ENCODE results near the gene APOL1. TPM values are rescaled to one million over a fixed set of nuclear protein-coding genes. Genes with fewer than 3 reads are reported as not detected.

APOL1 gene
- total RNA-seq, 6 donors from 2014 or later, result 31.9 to 90.5 (median 52.0) TPM

- no peak for DNase-seq
- 55 to 65% methylated on average over 9 of the region's 9 CpGs for WGBS, 2 donors
Observed at GRCh38 chr22:36220451-36220921, 32.4 kb upstream of the APOL1 start.

GRCh38 chr22:36221799-36222751, 30.9 kb upstream of the APOL1 start:
- Histone ChIP-seq H3K9me3 (no peaks in the 10 kb centered on the region), H3K4me3 (no peak overlapping the region), H3K27ac (no peak overlapping the region), H3K27me3 (no peaks in the 10 kb centered on the region), H3K4me1 (peaks cover 2 to 12% (median 4%) of the 10 kb centered on the region in 4 donors), H3K36me3 (peaks cover 0 to 8% (median under 1%) of the 10 kb centered on the region in 4 donors)
- TF ChIP-seq CTCF (IDR thresholded peaks at IDR 0.05) (peak; percentile 53 to 63 (median 56)), EP300 (IDR thresholded peaks at IDR 0.05) (no peak)
- WGBS, 2 donors, result 14 to 17% methylated on average over 7 of the region's 7 CpGs
- DNase-seq (peak in 1 of 2 donors; percentile 51), ATAC-seq (ENCODE audit: low FRiP score in 2 of 2) (peak; percentile 63 to 77)

More at GRCh38 chr22:36220451-36220921, 32.4 kb upstream of the APOL1 start:
- Histone ChIP-seq H3K27me3 (no peaks in the 10 kb centered on the region), H3K4me1 (peaks cover 2 to 12% (median 4%) of the 10 kb centered on the region in 4 donors), H3K36me3 (no peaks in the 10 kb centered on the region), H3K27ac (peak overlapping the region in 2 of 4 donors; percentile 5 to 22), H3K4me3 (no peak overlapping the region), H3K9me3 (no peaks in the 10 kb centered on the region)
- TF ChIP-seq EP300 (IDR thresholded peaks at IDR 0.05) (no peak), POLR2A (IDR thresholded peaks at IDR 0.05) (no peak), POLR2AphosphoS5 (IDR thresholded peaks at IDR 0.05) (no peak), CTCF (IDR thresholded peaks at IDR 0.05) (no peak)
- ATAC-seq (ENCODE audit: low FRiP score in 2 of 2), result peak in 1 of 2 donors; percentile 74

- no peak for ATAC-seq (ENCODE audit: low FRiP score in 2 of 2)
- peaks cover 2 to 12% (median 4%) of the 10 kb centered on the region in 4 donors for H3K4me1 ChIP-seq
- H3K27me3 ChIP-seq, result no peaks in the 10 kb centered on the region
- no peak for DNase-seq
- H3K4me3 ChIP-seq, result no peak overlapping the region
- TF ChIP-seq CTCF (IDR thresholded peaks at IDR 0.05) (no peak), POLR2AphosphoS5 (IDR thresholded peaks at IDR 0.05) (no peak), POLR2A (IDR thresholded peaks at IDR 0.05) (no peak), EP300 (IDR thresholded peaks at IDR 0.05) (no peak)
- no peaks in the 10 kb centered on the region for H3K9me3 ChIP-seq
- 86 to 88% methylated on average over 9 of the region's 9 CpGs for WGBS, 2 donors
- no peak overlapping the region for H3K27ac ChIP-seq
- peaks cover 6 to 17% (median 8%) of the 10 kb centered on the region in 4 donors for H3K36me3 ChIP-seq
Observed at GRCh38 chr22:36222887-36223450, 30.0 kb upstream of the APOL1 start.

GRCh38 chr22:36223504-36223903, 29.4 kb upstream of the APOL1 start:
- Histone ChIP-seq H3K4me1 (peaks cover 2 to 12% (median 4%) of the 10 kb centered on the region in 4 donors), H3K4me3 (no peak overlapping the region), H3K27ac (no peak overlapping the region), H3K27me3 (no peaks in the 10 kb centered on the region), H3K36me3 (peaks cover 6 to 22% (median 11%) of the 10 kb centered on the region in 4 donors), H3K9me3 (no peaks in the 10 kb centered on the region)
- no peak for ATAC-seq (ENCODE audit: low FRiP score in 2 of 2)
- no peak for DNase-seq
- WGBS, 2 donors, result 81 to 87% methylated on average over 4 to 8 of the region's 8 CpGs
- TF ChIP-seq CTCF (IDR thresholded peaks at IDR 0.05) (no peak), POLR2A (IDR thresholded peaks at IDR 0.05) (no peak), EP300 (IDR thresholded peaks at IDR 0.05) (no peak), POLR2AphosphoS5 (IDR thresholded peaks at IDR 0.05) (no peak)

Data from upper lobe of left lung (tissue), 6 donors.